ENCODE measurements around the gene LYZL1.

GRCh38 chr10:29326299-29326698, 37.4 kb downstream of the LYZL1 start:
- TF ChIP-seq CTCF (IDR thresholded peaks at IDR 0.05) (no peak), POLR2AphosphoS5 (IDR thresholded peaks at IDR 0.05) (no peak), POLR2A (IDR thresholded peaks at IDR 0.05) (no peak)
